ENCODE data around the gene GPR153. TPM values are rescaled to one million over a fixed set of nuclear protein-coding genes. Genes with fewer than 3 reads are reported as not detected.

GPR153 gene
- total RNA-seq, 4 donors from 2014 or later: 6.2 to 17.3 (median 11.7) TPM

- H3K4me3 ChIP-seq (ENCODE audit: low read depth, poor library complexity, severe bottlenecking): no peak overlapping the region
- intact Hi-C loops (cut with DNase I; ENCODE audit: low total_unique reads): no loop called here
- TF ChIP-seq, protein P1, sequence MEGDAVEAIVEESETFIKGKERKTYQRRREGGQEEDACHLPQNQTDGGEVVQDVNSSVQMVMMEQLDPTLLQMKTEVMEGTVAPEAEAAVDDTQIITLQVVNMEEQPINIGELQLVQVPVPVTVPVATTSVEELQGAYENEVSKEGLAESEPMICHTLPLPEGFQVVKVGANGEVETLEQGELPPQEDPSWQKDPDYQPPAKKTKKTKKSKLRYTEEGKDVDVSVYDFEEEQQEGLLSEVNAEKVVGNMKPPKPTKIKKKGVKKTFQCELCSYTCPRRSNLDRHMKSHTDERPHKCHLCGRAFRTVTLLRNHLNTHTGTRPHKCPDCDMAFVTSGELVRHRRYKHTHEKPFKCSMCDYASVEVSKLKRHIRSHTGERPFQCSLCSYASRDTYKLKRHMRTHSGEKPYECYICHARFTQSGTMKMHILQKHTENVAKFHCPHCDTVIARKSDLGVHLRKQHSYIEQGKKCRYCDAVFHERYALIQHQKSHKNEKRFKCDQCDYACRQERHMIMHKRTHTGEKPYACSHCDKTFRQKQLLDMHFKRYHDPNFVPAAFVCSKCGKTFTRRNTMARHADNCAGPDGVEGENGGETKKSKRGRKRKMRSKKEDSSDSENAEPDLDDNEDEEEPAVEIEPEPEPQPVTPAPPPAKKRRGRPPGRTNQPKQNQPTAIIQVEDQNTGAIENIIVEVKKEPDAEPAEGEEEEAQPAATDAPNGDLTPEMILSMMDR (IDR thresholded peaks at IDR 0.05): no peak
- no peak for TF ChIP-seq POLR2A (IDR thresholded peaks at IDR 0.05)
- WGBS, 2 donors: 2% methylated on average over 48 to 87 of the region's 99 CpGs
- DNase-seq (ENCODE audit: low spot score in 2 of 2): no peak
Observed at GRCh38 chr1:6208723-6209660, 51.9 kb downstream of the GPR153 start.

- no peak for TF ChIP-seq POLR2A (IDR thresholded peaks at IDR 0.05)
- 86% methylated on average over 10 of the region's 10 CpGs for whole genome bisulfite sequencing, 2 donors
- intact Hi-C loops (cut with DNase I; ENCODE audit: low total_unique reads): no loop called here
- H3K4me3 ChIP-seq (ENCODE audit: low read depth, poor library complexity, severe bottlenecking): no peak overlapping the region
- no peak for DNase-seq (ENCODE audit: low spot score in 2 of 2)
Observed at GRCh38 chr1:6207921-6208320, 53.0 kb downstream of the GPR153 start.

DNA sequence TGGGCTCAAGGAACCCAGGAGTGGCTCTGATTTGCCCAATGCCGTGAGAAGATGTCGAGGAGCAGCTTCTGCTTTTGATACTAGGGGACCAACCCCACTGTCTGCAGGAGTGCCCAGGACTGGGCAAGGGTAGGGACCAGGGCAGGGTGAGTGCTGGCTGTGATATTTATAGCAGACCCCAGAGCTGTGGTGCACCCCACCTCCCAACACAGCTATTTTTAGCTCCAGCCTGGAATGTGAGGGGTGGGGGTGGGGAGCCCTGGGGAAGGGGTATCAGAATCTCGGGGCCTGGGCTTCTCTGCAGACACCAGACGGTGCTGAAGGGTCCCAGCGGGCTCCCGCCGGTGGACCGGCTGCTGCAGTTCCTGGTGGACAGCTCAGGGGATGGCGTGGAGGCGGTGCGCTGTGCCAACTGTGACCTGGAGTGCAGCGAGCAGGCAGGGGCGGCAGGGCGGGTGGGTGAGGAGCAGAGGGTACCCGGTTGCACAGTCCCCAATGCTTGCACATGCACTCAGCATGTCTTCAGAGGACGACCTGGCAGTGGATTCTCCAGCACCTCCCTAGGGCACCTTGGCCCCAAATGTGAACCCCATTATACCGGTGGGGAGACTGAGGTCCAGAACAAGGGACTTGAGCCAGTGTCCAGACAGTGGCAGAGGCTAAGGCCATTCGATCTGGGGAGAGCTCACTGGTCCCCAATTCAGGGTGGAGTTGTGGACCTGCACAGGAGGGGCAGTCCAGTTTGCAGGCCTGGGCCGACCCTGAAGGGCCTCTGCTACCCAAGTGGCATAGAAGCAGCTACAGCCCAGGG is 53.6 kb downstream of the GPR153 start:
- no peak for DNase-seq (ENCODE audit: low spot score in 2 of 2)
- intact Hi-C loops (cut with DNase I; ENCODE audit: low total_unique reads): no loop called here
- WGBS, 2 donors: 81 to 84% methylated on average over 10 to 12 of the region's 19 CpGs
- H3K4me3 ChIP-seq (ENCODE audit: low read depth, poor library complexity, severe bottlenecking): no peak overlapping the region
- TF ChIP-seq, protein P1 (IDR thresholded peaks at IDR 0.05): no peak

GRCh38 chr1:6206520-6206855 is 54.4 kb downstream of the GPR153 start:
- peak overlapping the region; percentile 24 for H3K4me3 ChIP-seq (ENCODE audit: low read depth, poor library complexity, severe bottlenecking)
- DNase-seq (ENCODE audit: low spot score in 2 of 2): no peak
- intact Hi-C loops (cut with DNase I; ENCODE audit: low total_unique reads): no loop called here
- no peak for TF ChIP-seq POLR2A (IDR thresholded peaks at IDR 0.05)
- TF ChIP-seq, protein P1 (IDR thresholded peaks at IDR 0.05): no peak
- WGBS, 2 donors: 30 to 35% methylated on average over 2 to 5 of the region's 25 CpGs

DNA sequence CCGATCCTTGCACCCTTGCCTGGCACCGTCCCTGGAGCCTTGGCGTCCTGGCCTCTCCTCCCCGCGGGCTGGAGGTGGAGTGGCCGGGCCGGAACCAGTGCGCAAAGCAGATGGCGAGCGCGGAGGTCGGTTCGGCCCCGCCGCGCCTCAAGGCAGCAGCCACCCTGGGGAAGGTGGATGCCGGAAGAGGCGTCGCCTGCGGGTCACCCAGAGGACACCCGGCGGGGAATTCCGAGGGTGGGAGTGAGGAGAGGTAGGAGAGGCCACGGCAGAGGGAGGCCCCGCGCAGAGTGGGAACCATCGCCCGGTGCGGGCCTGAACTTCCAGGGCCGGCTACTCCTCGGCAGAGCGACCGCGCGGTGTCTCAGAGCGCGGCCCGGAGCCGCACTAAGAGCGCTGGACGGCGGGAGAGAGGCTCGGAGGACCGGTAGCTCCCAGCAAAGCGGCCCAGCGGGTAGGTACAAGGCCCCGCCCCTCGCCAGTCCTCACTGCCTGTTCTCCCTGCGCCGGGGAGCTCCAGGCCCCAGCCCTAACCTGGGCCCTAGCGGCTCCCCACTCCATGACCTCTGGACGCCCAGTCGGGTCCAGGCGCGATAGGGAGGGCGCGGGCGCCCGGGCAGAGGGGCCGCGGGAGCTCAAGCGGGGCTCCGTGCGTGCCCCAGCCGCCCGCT is 54.9 kb downstream of the GPR153 start, which contains the start of gene RNF207:
RNF207 (plus strand) TSS at position 271 of the 671 bp plus-strand sequence. CDS start 417 bp downstream, outside the sequence.
- intact Hi-C loops (cut with DNase I; ENCODE audit: low total_unique reads): no loop called here
- WGBS, 2 donors: 4 to 7% methylated on average over 43 to 52 of the region's 66 CpGs
- TF ChIP-seq, protein P1 (IDR thresholded peaks at IDR 0.05): no peak
- no peak for TF ChIP-seq POLR2A (IDR thresholded peaks at IDR 0.05)
- peak within 1 kb of the TSS; percentile 24 for H3K4me3 ChIP-seq (ENCODE audit: low read depth, poor library complexity, severe bottlenecking)
- DNase-seq (ENCODE audit: low spot score in 2 of 2): no peak

Data from lower leg skin (tissue), 4 donors.